GM21381 (cell line): ENCODE results near the gene CCSER1.
"Not testable (repeated sequence)": the region's sequence is repeated elsewhere in the genome, so short reads cannot be mapped to it uniquely, and the experiment has no call there.

Source experiments
- ATAC-seq: cut with Tn5 transposase; IDR thresholded peaks from one replicate; pipeline ENCODE4 v1.9.1; 2021; ENCODE audit warnings: mild to moderate bottlenecking, moderate library complexity; ENCODE audit not compliant: unreplicated experiment

The CCSER1 gene

GRCh38 chr4:90889171-90889570 is 762.0 kb downstream of the CCSER1 start:
- no peak for ATAC-seq

- not testable (repeated sequence) for ATAC-seq
Observed at GRCh38 chr4:90903413-90903812, 776.2 kb downstream of the CCSER1 start.

- ATAC-seq: no peak
Observed at GRCh38 chr4:90904021-90904420, 776.8 kb downstream of the CCSER1 start.

GRCh38 chr4:90906239-90906638 is 779.0 kb downstream of the CCSER1 start:
- ATAC-seq: no peak

- ATAC-seq: not testable (repeated sequence)
Observed at GRCh38 chr4:90911724-90912434, 784.7 kb downstream of the CCSER1 start.

- no peak for ATAC-seq
Observed at GRCh38 chr4:90922174-90922573, 795.0 kb downstream of the CCSER1 start.

- ATAC-seq: no peak
Observed at GRCh38 chr4:90926957-90927356, 799.8 kb downstream of the CCSER1 start.

GRCh38 chr4:90943311-90943710 is 816.1 kb downstream of the CCSER1 start:
- ATAC-seq: no peak

- no peak for ATAC-seq
Observed at GRCh38 chr4:90946945-90947344, 819.8 kb downstream of the CCSER1 start.

GRCh38 chr4:90950385-90950841 is 823.2 kb downstream of the CCSER1 start:
- ATAC-seq: no peak

GRCh38 chr4:90951037-90951436 is 823.8 kb downstream of the CCSER1 start:
- ATAC-seq: no peak

GRCh38 chr4:90958256-90958895 is 831.2 kb downstream of the CCSER1 start:
- no peak for ATAC-seq

- ATAC-seq: no peak
Observed at GRCh38 chr4:90960433-90960832, 833.2 kb downstream of the CCSER1 start.

GRCh38 chr4:90960840-90961239 is 833.6 kb downstream of the CCSER1 start:
- ATAC-seq: no peak

- ATAC-seq: no peak
Observed at GRCh38 chr4:90970021-90970420, 842.8 kb downstream of the CCSER1 start.

- ATAC-seq: no peak
Observed at GRCh38 chr4:90977726-90978125, 850.5 kb downstream of the CCSER1 start.

- no peak for ATAC-seq
Observed at GRCh38 chr4:90979556-90979955, 852.4 kb downstream of the CCSER1 start.

- no peak for ATAC-seq
Observed at GRCh38 chr4:90982813-90983212, 855.6 kb downstream of the CCSER1 start.

GRCh38 chr4:90990284-90990683 is 863.1 kb downstream of the CCSER1 start:
- no peak for ATAC-seq

- no peak for ATAC-seq
Observed at GRCh38 chr4:90992213-90992612, 865.0 kb downstream of the CCSER1 start.

- ATAC-seq: no peak
Observed at GRCh38 chr4:90994851-90995574, 867.8 kb downstream of the CCSER1 start.

GRCh38 chr4:90995996-90996395 is 868.8 kb downstream of the CCSER1 start:
- no peak for ATAC-seq
